MM.1S (cell line): ENCODE measurements around the gene ZNF57.

ENCODE experiments used
- DNase-seq: peaks from one replicate; pipeline ENCODE4 v3.0.0-alpha.2; 2015
- H2AFZ ChIP-seq: fragments of 300-600 bp; sonication (generic); 2 replicates; pipeline ENCODE4 v1.6.0; 2016; ENCODE audit warnings: antibody characterized with exemption, low read length
- H3F3A ChIP-seq: fragments of 300-600 bp; sonication (generic); 2 replicates; pipeline ENCODE4 v1.6.1; 2016; ENCODE audit warnings: mild to moderate bottlenecking, antibody characterized with exemption, low read length, moderate library complexity, mixed read lengths; ENCODE audit not compliant: insufficient read depth
- H3K27ac ChIP-seq: fragments of 300-600 bp; sonication (generic); 2 replicates; pipeline ENCODE4 v1.5.1; 2016; ENCODE audit warnings: mild to moderate bottlenecking, low read length
- H3K27me3 ChIP-seq: fragments of 300-600 bp; sonication (generic); replicated peaks from 2 replicates; pipeline ENCODE4 v1.6.0; 2016; ENCODE audit warnings: low read length; ENCODE audit not compliant: insufficient read depth
- H3K36me3 ChIP-seq: fragments of 300-600 bp; sonication (generic); replicated peaks from 2 replicates; pipeline ENCODE4 v1.6.1; 2016; ENCODE audit warnings: mild to moderate bottlenecking, low read length, mixed read lengths; ENCODE audit not compliant: insufficient read depth
- H3K4me1 ChIP-seq: fragments of 300-600 bp; sonication (generic); 2 replicates; pipeline ENCODE4 v1.6.1; 2016; ENCODE audit warnings: low read length, mixed read lengths
- H3K4me2 ChIP-seq: fragments of 300-600 bp; sonication (generic); 2 replicates; pipeline ENCODE4 v1.6.0; 2016; ENCODE audit warnings: low read depth, low read length
- H3K4me3 ChIP-seq: fragments of 300-600 bp; sonication (generic); 2 replicates; pipeline ENCODE4 v1.5.1; 2016; ENCODE audit warnings: low read length, mixed read lengths
- H3K79me2 ChIP-seq: fragments of 300-600 bp; sonication (generic); 2 replicates; pipeline ENCODE4 v1.6.1; 2016; ENCODE audit warnings: mixed run types, low read length, mixed read lengths
- H3K9ac ChIP-seq: fragments of 300-600 bp; sonication (generic); 2 replicates; pipeline ENCODE4 v1.6.1; 2016; ENCODE audit warnings: low read length, mixed read lengths
- H3K9me2 ChIP-seq: fragments of 300-600 bp; sonication (generic); replicated peaks from 2 replicates; pipeline ENCODE4 v1.6.1; 2016; ENCODE audit warnings: mild to moderate bottlenecking, low read length, mixed read lengths; ENCODE audit not compliant: insufficient read depth
- H3K9me3 ChIP-seq: fragments of 300-600 bp; sonication (generic); replicated peaks from 2 replicates; pipeline ENCODE4 v1.6.1; 2016; ENCODE audit warnings: mild to moderate bottlenecking, low read length, mixed read lengths; ENCODE audit not compliant: insufficient read depth
- H4K20me1 ChIP-seq: fragments of 300-600 bp; sonication (generic); 2 replicates; pipeline ENCODE4 v1.6.1; 2016; ENCODE audit warnings: mild to moderate bottlenecking, low read length, moderate library complexity, mixed read lengths; ENCODE audit not compliant: insufficient read depth
- CTCF ChIP-seq: fragments of 300-600 bp; sonication (generic); IDR thresholded peaks from 2 replicates; pipeline ENCODE4 v1.5.1; 2016; ENCODE audit warnings: antibody characterized with exemption, low read length, mixed read lengths
- EZH2 ChIP-seq: fragments of 300-600 bp; sonication (generic); optimal IDR thresholded peaks from 2 replicates; pipeline ENCODE3; 2017; ENCODE audit warnings: low read depth, mild to moderate bottlenecking, antibody characterized with exemption, low read length, mixed read lengths
- EZH2phosphoT487 ChIP-seq: fragments of 300-600 bp; sonication (generic); IDR thresholded peaks from 2 replicates; pipeline ENCODE4 v1.6.1; 2018; ENCODE audit warnings: antibody characterized with exemption, low read length

Gene ZNF57

GRCh38 chr19:2877398-2878331, 23.1 kb upstream of the ZNF57 start:
- Histone ChIP-seq H3K27ac (no peak overlapping the region), H3K4me1 (no peaks in the 10 kb centered on the region), H3K9me2 (no peaks in the 10 kb centered on the region), H3K4me3 (no peak overlapping the region), H3K27me3 (peaks cover 44% of the 10 kb centered on the region), H3K9ac (no peak overlapping the region), H3F3A (no peaks in the 10 kb centered on the region), H2AFZ (no peak overlapping the region), H3K36me3 (no peaks in the 10 kb centered on the region), H3K79me2 (no peaks in the 10 kb centered on the region), H4K20me1 (no peaks in the 10 kb centered on the region), H3K9me3 (0 out of 2 replicates have a peak, but pooled peaks cover 6% of the 10 kb centered on the region), H3K4me2 (no peak overlapping the region)
- no peak for DNase-seq
- TF ChIP-seq CTCF, result no peak
- TF ChIP-seq EZH2phosphoT487, result no peak
- TF ChIP-seq EZH2, result no peak

- Histone ChIP-seq H3K4me2 (no peak overlapping the region), H3K9me3 (no peaks in the 10 kb centered on the region), H3K9ac (no peak overlapping the region), H3K79me2 (no peaks in the 10 kb centered on the region), H3K9me2 (no peaks in the 10 kb centered on the region), H3F3A (no peaks in the 10 kb centered on the region), H3K36me3 (no peaks in the 10 kb centered on the region), H3K4me3 (no peak overlapping the region), H3K4me1 (no peaks in the 10 kb centered on the region), H2AFZ (no peak overlapping the region), H4K20me1 (no peaks in the 10 kb centered on the region), H3K27ac (no peak overlapping the region), H3K27me3 (peaks cover 73% of the 10 kb centered on the region)
- no peak for TF ChIP-seq EZH2phosphoT487
- no peak for TF ChIP-seq CTCF
- no peak for TF ChIP-seq EZH2
- DNase-seq, result no peak
These were observed 16.9 kb upstream of the ZNF57 start for GRCh38 chr19:2883686-2884439.

GRCh38 chr19:2885736-2886135, 15.0 kb upstream of the ZNF57 start:
- no peaks in the 10 kb centered on the region for H3K36me3 ChIP-seq
- no peak overlapping the region for H2AFZ ChIP-seq
- H3K9me3 ChIP-seq, result no peaks in the 10 kb centered on the region
- H3K27me3 ChIP-seq, result peaks cover 68% of the 10 kb centered on the region
- H4K20me1 ChIP-seq, result no peaks in the 10 kb centered on the region
- no peaks in the 10 kb centered on the region for H3K79me2 ChIP-seq
- H3K4me2 ChIP-seq, result no peak overlapping the region
- no peaks in the 10 kb centered on the region for H3F3A ChIP-seq
- no peak overlapping the region for H3K9ac ChIP-seq
- no peaks in the 10 kb centered on the region for H3K9me2 ChIP-seq
- no peak overlapping the region for H3K4me3 ChIP-seq
- TF ChIP-seq CTCF (no peak), EZH2phosphoT487 (no peak), EZH2 (no peak)
- H3K4me1 ChIP-seq, result no peaks in the 10 kb centered on the region
- no peak for DNase-seq
- no peak overlapping the region for H3K27ac ChIP-seq
